Lower leg skin (tissue), 4 donors: ENCODE results near the gene ADCYAP1. TPM values are rescaled to one million over a fixed set of nuclear protein-coding genes. Genes with fewer than 3 reads are reported as not detected.

Experiments
- DNase-seq, 2 donors: peaks; one replicate each; pipeline ENCODE4 v3.0.0-alpha.2; 2019; ENCODE audit warnings: low spot score in 2 of 2
- H3K4me3 ChIP-seq: fragments of 200-600 bp; sonication (generic); 2 replicates; pipeline ENCODE4 v1.5.1; 2017; ENCODE audit warnings: mild to moderate bottlenecking, low read depth; ENCODE audit not compliant: poor library complexity, severe bottlenecking
- CTCF ChIP-seq, 3 donors: fragments of 450-650 bp; IDR thresholded peaks; one replicate each; pipeline ENCODE4 v1.5.1; 2016; ENCODE audit warnings: antibody characterized with exemption in 3 of 3, mild to moderate bottlenecking in 3 of 3, moderate library complexity in 2 of 3
- POLR2A ChIP-seq, 2 donors: fragments of 450-650 bp; IDR thresholded peaks; one replicate each; pipeline ENCODE4 v1.6.1; 2016 to 2017; ENCODE audit warnings: antibody characterized with exemption in 2 of 2, mild to moderate bottlenecking in 1 of 2, moderate library complexity in 1 of 2
- WGBS, 2 donors: methylation state at CpG; one replicate each; pipeline ENCODE4 v1.1.5; 2018; 5-methylcytosine and 5-hydroxymethylcytosine counted together
- intact Hi-C: fragments of 100-400 bp; cut with DNase I; formaldehyde crosslinking; loops from one replicate; pipeline ENCODE4 v1.15.0; 2023; ENCODE audit warnings: low total_unique reads
- total RNA-seq, 4 donors: library from RNA; depleted of rRNA; stranded (reverse); fragments of >200 nt; gene quantifications; one replicate each; pipeline ENCODE4 v1.1.0, GENCODE V29; 2016

The ADCYAP1 gene
- total RNA-seq, 4 donors from 2014 or later = 0.12 TPM; not detected in 3

DNA sequence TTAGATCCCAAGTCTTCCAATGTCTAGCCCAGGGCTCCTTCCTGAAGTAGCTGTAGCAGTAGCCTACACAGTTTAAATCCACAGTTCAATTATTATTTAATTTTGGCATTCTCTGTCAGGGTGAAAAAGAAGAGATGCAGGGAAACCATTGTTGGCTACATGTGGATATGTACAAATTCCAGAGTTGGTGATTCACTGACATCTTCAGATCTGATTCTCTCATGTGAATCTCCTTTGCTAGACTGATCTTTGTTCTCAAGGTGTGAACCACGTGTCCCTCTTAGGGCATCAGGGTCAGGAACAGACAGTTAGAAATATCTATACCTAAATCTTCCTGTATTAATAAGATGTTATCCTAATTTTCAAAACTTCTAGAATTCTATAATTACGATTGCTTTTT is 36.7 kb downstream of the ADCYAP1 start:
- no peak for TF ChIP-seq CTCF (IDR thresholded peaks at IDR 0.05)
- no peak for TF ChIP-seq POLR2A (IDR thresholded peaks at IDR 0.05)
- DNase-seq = no peak
- 78 to 82% methylated on average over 2 of the region's 2 CpGs for WGBS, 2 donors
- no peak overlapping the region for H3K4me3 ChIP-seq
- intact Hi-C loops = no loop called here

DNA sequence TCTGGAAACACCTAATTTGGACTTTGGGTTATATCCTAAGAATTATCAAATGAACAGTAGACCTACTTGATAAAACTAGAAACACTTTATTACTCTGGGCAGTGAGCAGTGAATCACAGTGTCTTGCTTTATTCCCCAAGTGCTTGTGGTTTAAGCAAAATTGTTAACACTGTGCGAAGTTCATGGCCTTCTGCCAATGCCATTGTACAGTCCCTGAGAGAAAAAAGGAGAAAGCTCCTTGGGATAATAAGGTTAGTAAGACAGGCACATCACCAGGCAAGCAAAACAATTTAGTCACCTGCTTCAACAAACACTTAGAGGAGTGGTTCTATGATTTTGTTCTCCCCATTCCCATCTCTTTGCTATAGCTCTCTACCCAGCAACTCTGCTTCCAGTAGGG is 39.8 kb downstream of the ADCYAP1 start:
- intact Hi-C loops = no loop called here
- TF ChIP-seq CTCF (IDR thresholded peaks at IDR 0.05) = no peak
- no peak for TF ChIP-seq POLR2A (IDR thresholded peaks at IDR 0.05)
- no peak for DNase-seq
- no peak overlapping the region for H3K4me3 ChIP-seq
- 37 to 44% methylated on average over 1 of the region's 1 CpG for WGBS, 2 donors

DNA sequence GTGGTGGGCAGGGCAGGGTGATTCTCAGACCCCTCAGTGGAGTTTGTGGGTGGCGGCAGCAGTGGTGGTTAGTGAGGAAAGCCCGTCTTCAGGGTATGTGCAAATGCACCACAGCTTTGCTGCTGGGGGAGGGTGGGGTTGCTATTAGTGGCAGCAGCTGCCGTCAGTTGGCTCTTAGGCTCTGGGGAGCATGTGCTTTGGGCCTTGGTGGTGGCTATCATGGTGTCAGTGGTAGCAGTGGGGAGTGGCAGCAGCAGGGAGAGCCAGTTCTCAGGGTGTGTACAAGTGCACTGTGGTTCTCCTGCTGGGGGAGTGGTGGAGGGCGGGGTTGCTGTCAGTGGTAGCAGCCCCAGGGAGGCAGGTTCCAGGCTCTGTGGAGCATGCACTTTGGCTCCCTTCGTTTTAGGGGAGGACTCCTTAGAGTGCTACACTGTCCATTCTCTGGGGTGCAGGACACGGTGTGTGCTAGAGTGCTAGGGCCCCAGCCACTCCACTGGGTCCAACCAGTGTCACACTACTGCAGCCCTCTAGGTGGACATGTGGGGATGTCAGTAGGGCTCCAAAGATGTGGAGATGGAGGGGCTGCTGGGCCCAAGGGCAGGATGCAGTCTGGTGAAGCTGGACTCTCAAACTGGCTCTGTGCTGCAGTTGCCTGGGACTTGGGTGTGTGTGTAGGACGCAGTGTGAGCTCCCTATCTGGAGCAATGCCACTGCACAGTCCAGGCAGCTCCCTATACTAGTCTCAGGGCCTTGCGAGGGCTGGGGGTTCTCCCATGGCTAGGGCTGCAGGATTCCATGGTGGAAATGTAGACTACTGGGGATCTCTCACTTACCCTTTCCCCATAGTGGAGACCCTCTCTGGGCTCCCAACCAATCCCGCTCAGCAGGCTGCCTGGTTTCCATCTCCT is 45.3 kb downstream of the ADCYAP1 start:
- intact Hi-C loops = no loop called here
- no peak overlapping the region for H3K4me3 ChIP-seq
- 82 to 88% methylated on average over 8 to 9 of the region's 9 CpGs for WGBS, 2 donors
- TF ChIP-seq POLR2A (IDR thresholded peaks at IDR 0.05) (no peak), CTCF (IDR thresholded peaks at IDR 0.05) (no peak)
- DNase-seq = no peak

- WGBS, 2 donors = 69 to 76% methylated on average over 5 of the region's 5 CpGs
Measured at GRCh38 chr18:950882-951495, 46.3 kb downstream of the ADCYAP1 start.

DNA sequence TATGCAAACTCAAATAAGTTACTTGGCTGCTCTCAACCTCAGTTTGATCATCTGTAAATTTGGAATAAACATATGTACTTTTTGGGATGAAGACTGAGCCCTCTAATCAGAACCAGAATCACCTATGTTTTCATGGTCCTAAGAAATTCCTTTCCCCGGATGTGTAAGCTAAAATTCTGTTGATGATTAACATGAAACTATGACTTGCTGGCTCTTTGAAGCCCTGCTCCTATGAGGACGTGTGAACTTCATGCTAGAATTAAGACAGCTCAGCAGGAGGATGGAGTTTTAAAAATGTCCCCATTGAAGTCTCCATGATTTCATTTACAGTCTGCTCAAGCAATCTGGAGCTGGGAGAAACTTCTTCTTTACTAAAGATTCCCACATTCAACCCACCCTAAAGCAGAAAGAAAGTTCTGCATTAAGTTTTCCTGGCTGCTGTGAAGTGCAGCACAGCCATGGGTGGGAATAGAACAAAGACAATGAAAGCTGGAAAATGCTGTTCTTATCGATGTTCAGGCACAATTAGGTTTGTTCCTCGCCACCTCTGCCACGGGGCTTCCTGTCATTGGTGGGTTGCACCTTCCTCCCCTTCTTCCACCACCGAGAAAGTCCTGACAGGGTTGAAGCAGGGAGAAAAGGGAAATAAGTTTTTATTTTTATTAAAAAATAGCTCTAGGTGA is 50.9 kb downstream of the ADCYAP1 start:
- no peak for DNase-seq
- WGBS, 2 donors = 57 to 60% methylated on average over 6 of the region's 6 CpGs
- intact Hi-C loops = no loop called here
- no peak overlapping the region for H3K4me3 ChIP-seq
- TF ChIP-seq POLR2A (IDR thresholded peaks at IDR 0.05) = no peak
- no peak for TF ChIP-seq CTCF (IDR thresholded peaks at IDR 0.05)

More at GRCh38 chr18:950882-951495, 46.3 kb downstream of the ADCYAP1 start:
- TF ChIP-seq CTCF (IDR thresholded peaks at IDR 0.05) (no peak), POLR2A (IDR thresholded peaks at IDR 0.05) (no peak)
- DNase-seq = no peak
- intact Hi-C loops = no loop called here
- H3K4me3 ChIP-seq = no peak overlapping the region
